ENCODE data around the gene COMT. TPM values are rescaled to one million over a fixed set of nuclear protein-coding genes. Genes with fewer than 3 reads are reported as not detected.

The COMT gene
- total and polyA plus RNA-seq, 9 of the 15 experiments (the other 6 are each of a cell fraction or from before 2014, with no cell fraction given) = 12.5 to 351 (median 155) TPM

GRCh38 chr22:19994851-19995610 lies 53.5 kb downstream of the COMT start (continued):
- TF ChIP-seq E2F8 (IDR thresholded peaks at IDR 0.05; ENCODE audit: low read depth, partially characterized antibody) (no peak), HLTF (IDR thresholded peaks at IDR 0.05) (0 out of 2 replicates have a peak, but pooled peaks have one; percentile 49), SNRNP70 (optimal IDR thresholded peaks at IDR 0.05; ENCODE audit: low read depth, low read length) (no peak), ZNF12 (CRISPR knock-in tag; IDR thresholded peaks at IDR 0.05) (no peak), CREB1 (IDR thresholded peaks at IDR 0.05) (no peak), CREB1 (CRISPR knock-in tag; IDR thresholded peaks at IDR 0.05) (no peak), TFAM (CRISPR knock-in tag; conservative IDR thresholded peaks at IDR 0.05) (no peak), ARNT (IDR thresholded peaks at IDR 0.05) (no peak), NR2C1 (IDR thresholded peaks at IDR 0.05) (no peak), NR2C1 (tag; IDR thresholded peaks at IDR 0.05) (no peak), UBTF (IDR thresholded peaks at IDR 0.05; ENCODE audit: borderline replicate concordance in 1 of 2, low read depth in 2 of 2, low read length in 2 of 2) (no peak), HDAC2 (IDR thresholded peaks at IDR 0.05) (peak; percentile 33; the same call in 1 of the 2 replicates), PRPF4 (IDR thresholded peaks at IDR 0.05; ENCODE audit: insufficient read depth, low read depth, low read length, poor library complexity, severe bottlenecking) (no peak), LEF1 (IDR thresholded peaks at IDR 0.05) (no peak), ZNF165 (CRISPR knock-in tag; IDR thresholded peaks at IDR 0.05; ENCODE audit: borderline replicate concordance) (no peak), CEBPG (CRISPR knock-in tag; IDR thresholded peaks at IDR 0.05) (no peak), CEBPG (tag; conservative IDR thresholded peaks at IDR 0.05 in 1 of 2, IDR thresholded peaks at IDR 0.05 in 1 of 2) (no peak), FOXK2 (conservative IDR thresholded peaks at IDR 0.05 in 1 of 2, IDR thresholded peaks at IDR 0.05 in 1 of 2; ENCODE audit: low read depth in 2 of 2) (no peak), PURB (CRISPR knock-in tag; IDR thresholded peaks at IDR 0.05; ENCODE audit: low read depth) (no peak)
- TF ChIP-seq, protein P1, sequence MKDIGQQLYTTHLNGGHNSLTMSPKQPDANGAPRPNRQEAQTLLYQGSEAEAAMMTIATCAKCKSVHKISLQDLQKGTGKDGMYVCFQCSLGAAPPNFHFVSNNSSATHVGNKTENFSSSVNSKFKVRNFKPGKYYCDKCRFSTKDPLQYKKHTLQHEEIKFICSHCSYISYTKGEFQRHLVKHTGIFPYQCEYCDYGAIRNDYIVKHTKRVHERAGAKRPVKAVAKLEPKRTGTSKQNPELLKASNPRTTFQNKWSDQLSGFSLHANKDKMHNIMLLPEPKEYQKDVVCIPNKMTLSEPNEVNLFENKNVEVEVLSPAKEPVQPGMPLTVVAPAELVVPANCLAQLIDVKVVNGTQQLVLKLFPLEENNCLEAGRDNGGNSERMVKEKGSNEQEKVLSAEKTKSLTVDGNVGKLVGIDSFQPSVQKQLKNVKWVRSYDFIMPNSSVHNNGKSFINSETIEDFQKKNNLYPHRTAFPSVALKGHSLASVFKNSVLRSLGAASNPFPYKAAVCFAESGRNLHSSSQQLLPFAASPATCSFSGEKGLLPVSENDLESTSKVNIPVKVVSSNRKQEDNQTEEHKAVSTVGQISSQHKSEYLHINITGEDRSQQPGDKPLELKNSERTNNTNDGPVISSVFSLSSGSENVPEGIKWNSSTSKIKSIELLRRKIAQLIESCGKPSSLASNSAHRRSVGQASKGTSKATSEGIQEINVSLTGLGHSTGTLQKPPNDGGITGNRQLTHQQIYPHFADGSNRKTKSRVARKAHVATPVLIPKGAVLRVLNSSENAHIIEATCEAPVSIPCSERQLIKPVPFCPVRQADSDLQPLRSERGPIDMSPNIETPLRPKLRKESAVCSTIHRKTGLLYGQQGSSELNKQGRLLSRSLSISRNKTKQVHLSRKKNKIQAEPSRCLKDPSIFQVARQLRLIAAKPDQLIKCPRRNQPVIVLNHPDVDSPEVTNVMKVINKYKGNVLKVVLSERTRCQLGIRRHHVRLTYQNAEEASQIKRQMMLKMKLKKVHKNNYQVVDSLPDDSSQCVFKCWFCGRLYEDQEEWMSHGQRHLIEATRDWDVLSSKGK (CRISPR knock-in tag; IDR thresholded peaks at IDR 0.05) = no peak
